Loucy (cell line): Measurements from ENCODE around the gene PAGR1.

Experiments used
- CTCF ChIP-seq: fragments of 200-600 bp; sonication (generic); conservative IDR thresholded peaks from 2 replicates; pipeline ENCODE4 v1.5.1; 2014; ENCODE audit warnings: mild to moderate bottlenecking, antibody characterized with exemption, low read length
- EZH2phosphoT487 ChIP-seq: fragments of 200-600 bp; IDR thresholded peaks from 2 replicates; pipeline ENCODE4 v1.6.1; 2018; ENCODE audit warnings: antibody characterized with exemption, mild to moderate bottlenecking, moderate library complexity, borderline replicate concordance

DNA sequence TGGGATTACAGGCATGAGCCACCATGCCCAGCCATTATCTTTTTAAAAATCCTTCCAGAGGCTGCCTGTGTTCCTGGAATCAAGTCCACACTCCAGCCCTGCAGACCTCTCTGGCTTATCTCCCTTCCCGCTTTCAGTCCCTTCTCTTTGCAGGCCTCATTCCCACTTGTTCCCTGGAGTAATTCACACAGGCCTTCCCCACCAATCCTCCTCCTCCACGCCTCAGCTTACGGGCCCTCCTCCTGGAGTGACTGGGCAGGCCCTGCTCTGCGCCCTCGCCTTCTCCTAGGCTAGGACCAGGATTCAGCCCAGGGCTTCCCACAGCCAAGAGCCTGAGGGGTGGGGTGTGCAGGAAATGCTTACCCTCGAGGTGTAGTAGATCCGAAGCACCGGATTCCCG is 44.3 kb downstream of the PAGR1 start:
- TF ChIP-seq CTCF (no peak), EZH2phosphoT487 (no peak)
